KMS-11 (cell line): ENCODE measurements around the gene GPER1.

Source experiments
- H2AFZ ChIP-seq: fragments of 200-600 bp; sonication (generic); 2 replicates; pipeline ENCODE4 v1.6.1; 2016; ENCODE audit warnings: antibody characterized with exemption, mixed run types, low read depth
- H3K27ac ChIP-seq: fragments of 200-600 bp; sonication (generic); 2 replicates; pipeline ENCODE4 v1.6.1; 2016; ENCODE audit warnings: mild to moderate bottlenecking, mixed run types
- H3K27me3 ChIP-seq: fragments of 200-600 bp; sonication (generic); 2 replicates; pipeline ENCODE4 v1.6.1; 2017; ENCODE audit warnings: mild to moderate bottlenecking, low read depth, mixed run types, moderate library complexity; ENCODE audit not compliant: insufficient read depth
- H3K36me3 ChIP-seq: fragments of 200-600 bp; sonication (generic); 2 replicates; pipeline ENCODE4 v1.6.1; 2017; ENCODE audit warnings: mild to moderate bottlenecking, mixed run types; ENCODE audit not compliant: insufficient read depth
- H3K4me1 ChIP-seq: fragments of 200-600 bp; sonication (generic); 2 replicates; pipeline ENCODE4 v1.6.1; 2016; ENCODE audit warnings: mild to moderate bottlenecking, low read depth, mixed run types; ENCODE audit not compliant: poor library complexity, severe bottlenecking
- H3K4me2 ChIP-seq: fragments of 200-600 bp; sonication (generic); 2 replicates; pipeline ENCODE4 v1.7.0; 2016; ENCODE audit warnings: mild to moderate bottlenecking, mixed run types
- H3K4me3 ChIP-seq: fragments of 200-600 bp; sonication (generic); IDR thresholded peaks from 2 replicates; pipeline ENCODE4 v1.6.1; 2017; ENCODE audit warnings: low read depth, low read length, mixed read lengths; ENCODE audit not compliant: insufficient read depth
- H3K79me2 ChIP-seq: fragments of 200-600 bp; sonication (generic); 2 replicates; pipeline ENCODE4 v1.6.1; 2016; ENCODE audit warnings: low read depth, mixed run types; ENCODE audit not compliant: insufficient read depth
- H3K9ac ChIP-seq: fragments of 200-600 bp; sonication (generic); 2 replicates; pipeline ENCODE4 v1.6.1; 2016; ENCODE audit warnings: mild to moderate bottlenecking, mixed run types
- H4K20me1 ChIP-seq: fragments of 200-600 bp; sonication (generic); 2 replicates; pipeline ENCODE4 v1.6.1; 2016; ENCODE audit warnings: mild to moderate bottlenecking, mixed run types; ENCODE audit not compliant: insufficient read depth
- TF ChIP-seq, protein P1 (sequence below): fragments of 200-600 bp; sonication (generic); conservative IDR thresholded peaks from 2 replicates; pipeline ENCODE4 v1.6.1; 2017; ENCODE audit warnings: low read depth, mild to moderate bottlenecking, antibody characterized with exemption, low read length, moderate library complexity, mixed read lengths

Gene GPER1

DNA sequence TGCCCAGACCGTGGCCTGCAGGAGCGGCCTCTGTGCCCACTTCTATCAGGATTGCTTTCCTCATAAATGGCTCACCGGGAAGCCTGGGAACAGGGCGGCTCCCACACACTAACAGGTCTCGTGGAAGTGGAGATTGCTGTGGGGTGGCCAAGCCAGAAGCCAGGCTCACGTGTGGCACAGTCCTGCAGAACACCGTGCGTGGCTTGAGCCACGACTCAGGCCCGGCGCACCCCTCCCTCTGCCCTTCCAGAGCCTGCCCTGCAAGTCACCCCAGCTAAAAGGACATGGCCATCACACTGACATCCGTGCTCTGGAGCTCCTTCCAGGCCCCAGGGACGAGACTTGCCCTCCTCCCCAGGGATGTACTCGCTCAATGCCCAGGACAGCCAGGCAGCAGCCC, 7.0 kb downstream of the GPER1 start:
- H3K36me3 ChIP-seq: no peaks in the 10 kb centered on the region
- no peak overlapping the region for H3K4me2 ChIP-seq

DNA sequence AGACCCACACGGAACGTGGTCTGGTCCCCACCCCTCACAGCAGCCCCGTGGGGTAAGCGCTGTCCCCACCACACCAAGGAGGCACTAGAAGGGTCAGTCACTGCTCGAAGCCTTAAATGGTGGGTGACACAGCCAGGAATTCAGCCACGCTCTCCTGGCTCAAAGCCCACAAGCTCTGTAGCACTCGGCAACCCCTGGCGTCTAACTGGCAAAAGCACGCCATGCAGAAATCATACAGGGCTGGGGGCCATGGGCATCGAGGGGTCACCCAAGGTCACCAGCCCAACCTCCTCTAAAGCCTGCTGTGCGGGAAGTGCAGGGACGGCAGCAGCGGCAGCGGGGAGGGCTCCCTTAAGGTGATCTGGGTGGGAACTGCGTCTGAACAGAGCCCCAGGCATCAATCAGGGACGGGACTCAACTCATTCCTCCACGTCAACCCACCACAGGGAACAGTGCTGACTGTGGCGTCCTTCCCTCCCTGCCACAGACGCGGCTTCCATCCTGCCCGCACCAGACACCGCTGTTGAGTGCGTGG, 7.8 kb downstream of the GPER1 start:
- H3K36me3 ChIP-seq: no peaks in the 10 kb centered on the region
- no peaks in the 10 kb centered on the region for H3K27me3 ChIP-seq
- H3K4me1 ChIP-seq: no peaks in the 10 kb centered on the region
- TF ChIP-seq, protein P1, sequence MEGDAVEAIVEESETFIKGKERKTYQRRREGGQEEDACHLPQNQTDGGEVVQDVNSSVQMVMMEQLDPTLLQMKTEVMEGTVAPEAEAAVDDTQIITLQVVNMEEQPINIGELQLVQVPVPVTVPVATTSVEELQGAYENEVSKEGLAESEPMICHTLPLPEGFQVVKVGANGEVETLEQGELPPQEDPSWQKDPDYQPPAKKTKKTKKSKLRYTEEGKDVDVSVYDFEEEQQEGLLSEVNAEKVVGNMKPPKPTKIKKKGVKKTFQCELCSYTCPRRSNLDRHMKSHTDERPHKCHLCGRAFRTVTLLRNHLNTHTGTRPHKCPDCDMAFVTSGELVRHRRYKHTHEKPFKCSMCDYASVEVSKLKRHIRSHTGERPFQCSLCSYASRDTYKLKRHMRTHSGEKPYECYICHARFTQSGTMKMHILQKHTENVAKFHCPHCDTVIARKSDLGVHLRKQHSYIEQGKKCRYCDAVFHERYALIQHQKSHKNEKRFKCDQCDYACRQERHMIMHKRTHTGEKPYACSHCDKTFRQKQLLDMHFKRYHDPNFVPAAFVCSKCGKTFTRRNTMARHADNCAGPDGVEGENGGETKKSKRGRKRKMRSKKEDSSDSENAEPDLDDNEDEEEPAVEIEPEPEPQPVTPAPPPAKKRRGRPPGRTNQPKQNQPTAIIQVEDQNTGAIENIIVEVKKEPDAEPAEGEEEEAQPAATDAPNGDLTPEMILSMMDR: no peak
- no peaks in the 10 kb centered on the region for H4K20me1 ChIP-seq
- H2AFZ ChIP-seq: no peak overlapping the region
- H3K9ac ChIP-seq: no peak overlapping the region
- H3K4me2 ChIP-seq: no peak overlapping the region
- no peak overlapping the region for H3K27ac ChIP-seq
- no peak overlapping the region for H3K4me3 ChIP-seq
- H3K79me2 ChIP-seq: no peaks in the 10 kb centered on the region

More for the DNA sequence above, 7.0 kb downstream of the GPER1 start:
- Histone ChIP-seq H3K27ac (no peak overlapping the region), H3K4me3 (no peak overlapping the region), H3K27me3 (no peaks in the 10 kb centered on the region), H3K4me1 (no peaks in the 10 kb centered on the region), H2AFZ (no peak overlapping the region), H3K9ac (no peak overlapping the region), H4K20me1 (no peaks in the 10 kb centered on the region), H3K79me2 (no peaks in the 10 kb centered on the region)
- TF ChIP-seq, protein P1: no peak

GRCh38 chr7:1096156-1097119, 8.5 kb downstream of the GPER1 start:
- H3K27ac ChIP-seq: no peak overlapping the region

GRCh38 chr7:1097120-1097504, 9.2 kb downstream of the GPER1 start:
- no peaks in the 10 kb centered on the region for H3K27me3 ChIP-seq
- H3K27ac ChIP-seq: no peak overlapping the region
- H3K4me2 ChIP-seq: no peak overlapping the region
- H3K36me3 ChIP-seq: no peaks in the 10 kb centered on the region
- no peak overlapping the region for H2AFZ ChIP-seq
- H4K20me1 ChIP-seq: no peaks in the 10 kb centered on the region
- no peaks in the 10 kb centered on the region for H3K4me1 ChIP-seq
- TF ChIP-seq, protein P1: no peak
- no peak overlapping the region for H3K9ac ChIP-seq
- no peak overlapping the region for H3K4me3 ChIP-seq
- H3K79me2 ChIP-seq: no peaks in the 10 kb centered on the region

More at GRCh38 chr7:1096156-1097119, 8.5 kb downstream of the GPER1 start:
- no peaks in the 10 kb centered on the region for H3K27me3 ChIP-seq
- no peaks in the 10 kb centered on the region for H4K20me1 ChIP-seq
- no peak overlapping the region for H3K4me2 ChIP-seq
- no peak overlapping the region for H2AFZ ChIP-seq
- TF ChIP-seq, protein P1: no peak
- H3K9ac ChIP-seq: no peak overlapping the region
- no peaks in the 10 kb centered on the region for H3K79me2 ChIP-seq
- no peaks in the 10 kb centered on the region for H3K36me3 ChIP-seq
- no peaks in the 10 kb centered on the region for H3K4me1 ChIP-seq
- no peak overlapping the region for H3K4me3 ChIP-seq
